Measurements from ENCODE around the gene HERC2.
"Not testable (repeated sequence)": the region's sequence is repeated elsewhere in the genome, so short reads cannot be mapped to it uniquely, and the experiment has no call there.

- not testable (repeated sequence) for TF ChIP-seq CHD2 (IDR thresholded peaks at IDR 0.05; ENCODE audit: low read length, partially characterized antibody); CTCF (IDR thresholded peaks at IDR 0.05); TCF12 (IDR thresholded peaks at IDR 0.05); USF2 (IDR thresholded peaks at IDR 0.05; ENCODE audit: borderline replicate concordance, low read depth, low read length); RAD21 (IDR thresholded peaks at IDR 0.05; ENCODE audit: low read length); USF1 (IDR thresholded peaks at IDR 0.05; ENCODE audit: borderline replicate concordance, low read depth); REST (IDR thresholded peaks at IDR 0.05; ENCODE audit: low read depth, low read length); ZBTB33 (IDR thresholded peaks at IDR 0.05; ENCODE audit: borderline replicate concordance, low read depth)
Measured at GRCh38 chr15:28231336-28231735, 90.6 kb downstream of the HERC2 start.

Measured in SK-N-SH (cell line).